Measurements from ENCODE around the gene ATXN1.
"Not testable (repeated sequence)": the region's sequence is repeated elsewhere in the genome, so short reads cannot be mapped to it uniquely, and the experiment has no call there.

ATXN1 gene

GRCh38 chr6:16623029-16623653 lies 138.1 kb downstream of the ATXN1 start:
- H3K9ac ChIP-seq (ENCODE audit: low read length): no peak overlapping the region
- H3K4me1 ChIP-seq (ENCODE audit: control insufficient read depth, insufficient read depth, low read length): peaks cover 4% of the 10 kb centered on the region
- H3K36me3 ChIP-seq (ENCODE audit: control insufficient read depth, insufficient read depth, low read length): no peaks in the 10 kb centered on the region
- H3K27ac ChIP-seq (ENCODE audit: low read depth, low read length): no peak overlapping the region
- H3K27me3 ChIP-seq (ENCODE audit: control insufficient read depth, insufficient read depth, low read length): no peaks in the 10 kb centered on the region
- no peak overlapping the region for H3K4me3 ChIP-seq (ENCODE audit: low read length)

- H3K27me3 ChIP-seq (ENCODE audit: control insufficient read depth, insufficient read depth, low read length): no peaks in the 10 kb centered on the region
- H3K27ac ChIP-seq (ENCODE audit: low read depth, low read length): no peak overlapping the region
- H3K4me3 ChIP-seq (ENCODE audit: low read length): no peak overlapping the region
- H3K9ac ChIP-seq (ENCODE audit: low read length): no peak overlapping the region
- H3K4me1 ChIP-seq (ENCODE audit: control insufficient read depth, insufficient read depth, low read length): peaks cover 4% of the 10 kb centered on the region
- no peaks in the 10 kb centered on the region for H3K36me3 ChIP-seq (ENCODE audit: control insufficient read depth, insufficient read depth, low read length)
Observed at GRCh38 chr6:16622193-16622592, 139.1 kb downstream of the ATXN1 start.

- Histone ChIP-seq H3K4me3 (ENCODE audit: low read length) (no peak overlapping the region), H3K27me3 (ENCODE audit: control insufficient read depth, insufficient read depth, low read length) (no peaks in the 10 kb centered on the region), H3K36me3 (ENCODE audit: control insufficient read depth, insufficient read depth, low read length) (no peaks in the 10 kb centered on the region), H3K9ac (ENCODE audit: low read length) (no peak overlapping the region), H3K4me1 (ENCODE audit: control insufficient read depth, insufficient read depth, low read length) (peaks cover 4% of the 10 kb centered on the region), H3K27ac (ENCODE audit: low read depth, low read length) (no peak overlapping the region)
Observed at GRCh38 chr6:16621002-16621401, 140.3 kb downstream of the ATXN1 start.

GRCh38 chr6:16619777-16620176 lies 141.5 kb downstream of the ATXN1 start:
- Histone ChIP-seq H3K27ac (ENCODE audit: low read depth, low read length) (no peak overlapping the region), H3K9ac (ENCODE audit: low read length) (no peak overlapping the region), H3K4me3 (ENCODE audit: low read length) (no peak overlapping the region), H3K27me3 (ENCODE audit: control insufficient read depth, insufficient read depth, low read length) (no peaks in the 10 kb centered on the region), H3K4me1 (ENCODE audit: control insufficient read depth, insufficient read depth, low read length) (peaks cover 4% of the 10 kb centered on the region), H3K36me3 (ENCODE audit: control insufficient read depth, insufficient read depth, low read length) (no peaks in the 10 kb centered on the region)

GRCh38 chr6:16618962-16619361 lies 142.3 kb downstream of the ATXN1 start:
- H3K4me1 ChIP-seq (ENCODE audit: control insufficient read depth, insufficient read depth, low read length): peaks cover 4% of the 10 kb centered on the region
- H3K27ac ChIP-seq (ENCODE audit: low read depth, low read length): no peak overlapping the region
- H3K4me3 ChIP-seq (ENCODE audit: low read length): no peak overlapping the region
- H3K36me3 ChIP-seq (ENCODE audit: control insufficient read depth, insufficient read depth, low read length): no peaks in the 10 kb centered on the region
- H3K27me3 ChIP-seq (ENCODE audit: control insufficient read depth, insufficient read depth, low read length): no peaks in the 10 kb centered on the region
- no peak overlapping the region for H3K9ac ChIP-seq (ENCODE audit: low read length)

- H3K27me3 ChIP-seq (ENCODE audit: control insufficient read depth, insufficient read depth, low read length); H3K4me3 ChIP-seq (ENCODE audit: low read length); H3K9ac ChIP-seq (ENCODE audit: low read length); H3K4me1 ChIP-seq (ENCODE audit: control insufficient read depth, insufficient read depth, low read length); H3K36me3 ChIP-seq (ENCODE audit: control insufficient read depth, insufficient read depth, low read length); H3K27ac ChIP-seq (ENCODE audit: low read depth, low read length): not testable (repeated sequence)
Observed at GRCh38 chr6:16615215-16615614, 146.0 kb downstream of the ATXN1 start.

GRCh38 chr6:16614143-16614542 lies 147.1 kb downstream of the ATXN1 start:
- H3K36me3 ChIP-seq (ENCODE audit: control insufficient read depth, insufficient read depth, low read length); H3K9ac ChIP-seq (ENCODE audit: low read length); H3K27me3 ChIP-seq (ENCODE audit: control insufficient read depth, insufficient read depth, low read length); H3K4me1 ChIP-seq (ENCODE audit: control insufficient read depth, insufficient read depth, low read length); H3K4me3 ChIP-seq (ENCODE audit: low read length); H3K27ac ChIP-seq (ENCODE audit: low read depth, low read length): not testable (repeated sequence)

GRCh38 chr6:16613504-16613903 lies 147.8 kb downstream of the ATXN1 start:
- H3K27ac ChIP-seq (ENCODE audit: low read depth, low read length); H3K27me3 ChIP-seq (ENCODE audit: control insufficient read depth, insufficient read depth, low read length); H3K36me3 ChIP-seq (ENCODE audit: control insufficient read depth, insufficient read depth, low read length); H3K9ac ChIP-seq (ENCODE audit: low read length); H3K4me1 ChIP-seq (ENCODE audit: control insufficient read depth, insufficient read depth, low read length); H3K4me3 ChIP-seq (ENCODE audit: low read length): not testable (repeated sequence)

GRCh38 chr6:16608444-16608843 lies 152.8 kb downstream of the ATXN1 start:
- no peaks in the 10 kb centered on the region for H3K4me1 ChIP-seq (ENCODE audit: control insufficient read depth, insufficient read depth, low read length)
- H3K9ac ChIP-seq (ENCODE audit: low read length): no peak overlapping the region
- no peaks in the 10 kb centered on the region for H3K36me3 ChIP-seq (ENCODE audit: control insufficient read depth, insufficient read depth, low read length)
- H3K27ac ChIP-seq (ENCODE audit: low read depth, low read length): no peak overlapping the region
- H3K27me3 ChIP-seq (ENCODE audit: control insufficient read depth, insufficient read depth, low read length): no peaks in the 10 kb centered on the region
- H3K4me3 ChIP-seq (ENCODE audit: low read length): no peak overlapping the region

- H3K4me3 ChIP-seq (ENCODE audit: low read length): no peak overlapping the region
- H3K27me3 ChIP-seq (ENCODE audit: control insufficient read depth, insufficient read depth, low read length): no peaks in the 10 kb centered on the region
- H3K4me1 ChIP-seq (ENCODE audit: control insufficient read depth, insufficient read depth, low read length): no peaks in the 10 kb centered on the region
- no peak overlapping the region for H3K9ac ChIP-seq (ENCODE audit: low read length)
- no peak overlapping the region for H3K27ac ChIP-seq (ENCODE audit: low read depth, low read length)
- H3K36me3 ChIP-seq (ENCODE audit: control insufficient read depth, insufficient read depth, low read length): no peaks in the 10 kb centered on the region
Observed at GRCh38 chr6:16602035-16602434, 159.2 kb downstream of the ATXN1 start.

GRCh38 chr6:16600701-16601100 lies 160.6 kb downstream of the ATXN1 start:
- Histone ChIP-seq H3K36me3 (ENCODE audit: control insufficient read depth, insufficient read depth, low read length) (no peaks in the 10 kb centered on the region), H3K27me3 (ENCODE audit: control insufficient read depth, insufficient read depth, low read length) (no peaks in the 10 kb centered on the region), H3K9ac (ENCODE audit: low read length) (no peak overlapping the region), H3K4me3 (ENCODE audit: low read length) (no peak overlapping the region), H3K4me1 (ENCODE audit: control insufficient read depth, insufficient read depth, low read length) (no peaks in the 10 kb centered on the region), H3K27ac (ENCODE audit: low read depth, low read length) (no peak overlapping the region)

- Histone ChIP-seq H3K27me3 (ENCODE audit: control insufficient read depth, insufficient read depth, low read length) (no peaks in the 10 kb centered on the region), H3K36me3 (ENCODE audit: control insufficient read depth, insufficient read depth, low read length) (no peaks in the 10 kb centered on the region), H3K4me1 (ENCODE audit: control insufficient read depth, insufficient read depth, low read length) (no peaks in the 10 kb centered on the region), H3K9ac (ENCODE audit: low read length) (no peak overlapping the region), H3K4me3 (ENCODE audit: low read length) (no peak overlapping the region), H3K27ac (ENCODE audit: low read depth, low read length) (no peak overlapping the region)
Observed at GRCh38 chr6:16600026-16600425, 161.2 kb downstream of the ATXN1 start.

GRCh38 chr6:16596616-16597331 lies 164.5 kb downstream of the ATXN1 start:
- H3K9ac ChIP-seq (ENCODE audit: low read length): no peak overlapping the region
- H3K27me3 ChIP-seq (ENCODE audit: control insufficient read depth, insufficient read depth, low read length): no peaks in the 10 kb centered on the region
- H3K36me3 ChIP-seq (ENCODE audit: control insufficient read depth, insufficient read depth, low read length): no peaks in the 10 kb centered on the region
- no peaks in the 10 kb centered on the region for H3K4me1 ChIP-seq (ENCODE audit: control insufficient read depth, insufficient read depth, low read length)
- H3K4me3 ChIP-seq (ENCODE audit: low read length): no peak overlapping the region
- no peak overlapping the region for H3K27ac ChIP-seq (ENCODE audit: low read depth, low read length)
